ENCODE results near the gene MST1R.
"Not testable (repeated sequence)": the region's sequence is repeated elsewhere in the genome, so short reads cannot be mapped to it uniquely, and the experiment has no call there.

MST1R gene

DNA sequence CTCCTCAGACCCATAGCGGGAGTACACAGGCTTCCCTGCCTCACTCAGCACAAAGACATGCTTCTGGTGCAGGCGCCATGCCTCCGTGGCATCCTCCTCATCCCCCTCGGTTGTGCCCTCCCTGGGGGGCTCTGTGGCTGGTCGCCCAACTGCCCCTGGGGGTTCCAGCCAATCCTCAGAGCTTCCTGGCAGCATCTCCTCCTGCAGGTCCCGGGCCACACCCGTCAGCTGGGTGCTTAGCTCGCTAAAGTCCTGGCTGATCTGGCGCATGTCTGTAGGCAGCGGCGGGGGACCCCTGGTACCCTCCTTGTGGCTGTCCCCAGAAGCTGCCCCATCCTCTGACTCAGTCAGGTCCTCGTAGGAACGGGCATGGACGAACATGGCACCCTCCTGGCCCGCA is 7.9 kb upstream of the MST1R start:
- no peak for DNase-seq (ENCODE audit: low read depth in 3 of 3)

GRCh38 chr3:49911124-49911420 is 7.4 kb upstream of the MST1R start:
- DNase-seq (ENCODE audit: low read depth in 3 of 3), result no peak

- no peak for DNase-seq (ENCODE audit: low read depth in 3 of 3)
Observed at GRCh38 chr3:49910409-49911123, 6.9 kb upstream of the MST1R start.

- DNase-seq (ENCODE audit: low read depth in 3 of 3), result no peak
Observed at GRCh38 chr3:49908373-49909199, 4.9 kb upstream of the MST1R start.

DNA sequence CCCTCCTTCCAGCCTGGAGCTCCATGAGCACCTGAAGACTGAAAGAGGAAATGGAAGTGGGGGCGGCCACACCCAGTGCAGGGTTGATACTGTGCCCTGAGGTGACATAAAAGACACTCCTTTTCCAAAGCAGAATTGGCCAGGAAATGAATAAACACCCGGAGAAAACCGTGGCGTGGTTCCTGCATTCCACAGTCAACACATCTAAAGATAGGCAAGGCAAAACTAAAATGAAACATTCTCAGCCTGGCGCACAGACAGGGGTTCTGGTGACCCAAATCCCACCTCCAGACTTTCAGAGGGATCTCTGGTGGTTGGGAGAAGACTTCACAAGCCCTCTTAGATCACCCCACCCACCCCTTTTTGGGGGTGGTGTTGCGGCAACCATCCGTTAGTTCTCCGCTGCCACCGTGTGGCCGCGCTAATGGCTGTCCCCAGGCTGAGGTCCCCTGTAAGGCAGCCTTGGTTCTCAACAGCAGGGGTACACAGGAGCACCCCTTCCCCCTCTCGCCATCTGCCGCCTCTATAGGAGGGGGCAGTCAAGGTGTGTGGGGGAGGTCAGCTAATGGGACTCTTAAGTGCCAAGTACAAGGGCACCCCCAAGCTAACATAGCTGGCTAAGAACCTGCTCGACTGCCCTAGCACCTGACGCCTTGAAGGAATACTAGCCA is 2.5 kb upstream of the MST1R start:
- peak in 2 of 3 donors; percentile 32 to 55 for DNase-seq (ENCODE audit: low read depth in 3 of 3)

DNA sequence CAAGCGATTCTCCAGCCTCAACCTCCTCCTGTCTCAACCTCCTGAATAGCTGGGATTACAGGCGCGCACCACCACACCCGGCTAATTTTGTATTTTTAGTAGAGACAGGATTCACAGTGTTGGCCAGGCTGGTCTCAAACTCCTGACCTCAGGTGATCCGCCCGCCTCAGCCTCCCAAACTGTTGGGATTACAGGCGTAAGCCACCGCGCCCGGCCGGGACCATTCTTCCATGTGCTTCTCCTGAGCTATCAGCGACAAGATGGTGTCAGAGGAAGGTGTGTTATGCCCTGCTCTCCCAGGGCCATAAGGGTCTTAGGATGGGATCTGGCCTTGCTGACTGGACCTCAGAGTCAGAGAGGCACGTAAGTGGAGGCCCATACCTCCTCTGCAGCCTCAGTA is 775 bp upstream of the MST1R start:
- DNase-seq (ENCODE audit: low read depth in 3 of 3), result not testable (repeated sequence)

- DNase-seq (ENCODE audit: low read depth in 3 of 3), result no peak
Observed at GRCh38 chr3:49902511-49903345, 945 bp downstream of the MST1R start.

- no peak for DNase-seq (ENCODE audit: low read depth in 3 of 3)
Observed at GRCh38 chr3:49901366-49902339, 2.0 kb downstream of the MST1R start.

DNA sequence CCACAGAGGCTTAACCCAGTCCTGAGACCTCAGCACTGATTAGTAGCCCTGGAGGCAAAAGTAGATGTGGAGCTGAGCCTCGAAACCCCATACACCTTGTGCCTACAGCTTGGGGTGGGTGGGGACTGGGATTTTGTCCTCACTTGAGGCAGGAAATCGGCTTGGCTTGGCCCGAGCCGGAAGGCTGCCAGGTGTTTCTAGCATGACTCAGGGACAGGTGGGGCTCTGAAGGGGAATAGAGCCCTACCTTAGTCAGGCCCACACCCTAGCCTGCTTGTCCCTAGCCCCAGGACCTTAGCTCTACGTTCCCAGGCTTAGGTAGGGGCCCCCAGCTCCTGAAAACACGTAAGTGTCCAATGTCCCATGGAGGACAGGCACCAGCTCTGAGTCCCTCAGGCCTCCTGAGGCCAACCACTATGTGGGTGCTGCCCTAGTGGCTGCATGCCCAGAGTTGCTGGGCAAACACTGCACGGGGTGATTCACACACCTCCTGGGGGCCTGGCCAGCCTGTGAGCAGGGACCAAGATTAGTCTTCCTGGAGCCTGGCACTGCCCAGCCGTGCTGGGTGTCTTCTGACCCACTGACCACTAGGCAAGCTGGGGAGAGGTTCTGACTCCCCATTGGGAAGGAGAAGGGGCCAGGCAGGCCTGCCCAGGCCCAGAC is 3.1 kb downstream of the MST1R start:
- DNase-seq (ENCODE audit: low read depth in 3 of 3), result no peak

GRCh38 chr3:49899815-49900214 is 3.9 kb downstream of the MST1R start:
- DNase-seq (ENCODE audit: low read depth in 3 of 3), result no peak

DNA sequence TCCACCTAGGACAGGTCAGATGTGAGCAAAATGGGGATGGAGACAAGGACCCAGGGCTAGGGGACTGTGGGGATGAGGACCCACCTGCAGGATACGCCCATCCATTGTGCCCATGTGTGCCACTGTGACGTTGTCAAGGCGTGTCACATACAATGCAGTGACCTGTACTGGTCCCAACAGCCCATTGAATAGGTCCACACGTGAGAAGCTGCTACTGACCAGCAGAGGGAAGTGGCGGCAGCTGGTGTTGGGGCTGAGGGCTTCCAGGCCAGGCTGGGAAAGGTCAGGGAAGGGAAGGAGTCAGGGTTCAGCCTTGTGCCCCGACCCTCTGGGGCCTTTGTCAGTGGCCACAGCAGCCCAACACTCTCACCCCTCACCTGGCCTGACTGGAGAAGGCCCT is 4.7 kb downstream of the MST1R start:
- no peak for DNase-seq (ENCODE audit: low read depth in 3 of 3)

- no peak for DNase-seq (ENCODE audit: low read depth in 3 of 3)
Observed at GRCh38 chr3:49896345-49896744, 7.3 kb downstream of the MST1R start.

DNA sequence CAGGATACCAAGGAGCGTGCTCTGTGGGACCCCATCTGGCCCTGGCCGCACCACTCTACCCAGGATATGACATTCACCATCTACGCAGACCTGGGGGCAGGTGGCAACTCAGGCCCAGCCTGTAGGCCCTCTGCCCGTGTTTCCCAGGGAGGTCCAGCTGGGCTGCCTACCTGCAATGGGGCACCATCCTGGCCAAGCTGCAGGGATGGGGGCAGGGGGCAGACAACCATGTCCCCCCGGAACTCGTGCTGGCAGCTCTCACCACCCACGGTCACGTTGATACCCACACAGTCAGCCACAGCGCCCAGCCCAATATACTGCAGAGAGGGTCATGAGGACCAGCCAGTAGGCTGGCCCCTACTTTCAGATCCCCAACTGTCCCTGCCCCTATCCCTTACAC is 7.9 kb downstream of the MST1R start:
- DNase-seq (ENCODE audit: low read depth in 3 of 3), result no peak

DNA sequence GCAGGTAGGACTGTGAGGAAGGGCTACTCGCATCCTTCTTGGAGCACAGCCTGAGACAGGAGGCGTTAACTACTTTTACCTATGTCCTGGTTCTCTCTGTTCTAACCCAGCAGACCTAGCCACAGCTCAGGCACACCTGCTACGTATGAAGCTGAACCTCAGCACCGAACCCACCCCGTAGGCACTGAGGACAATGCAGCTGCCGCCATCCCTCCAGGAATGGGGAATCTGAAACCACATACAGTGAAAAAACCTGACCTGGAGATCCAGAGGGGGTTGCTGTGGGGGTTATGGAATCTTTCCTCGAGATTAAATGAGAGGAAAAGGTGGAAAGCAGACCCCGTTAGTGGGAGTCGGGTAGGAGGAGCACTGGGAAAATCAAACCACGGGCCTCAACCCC is 14.4 kb downstream of the MST1R start:
- no peak for DNase-seq (ENCODE audit: low read depth in 3 of 3)

DNA sequence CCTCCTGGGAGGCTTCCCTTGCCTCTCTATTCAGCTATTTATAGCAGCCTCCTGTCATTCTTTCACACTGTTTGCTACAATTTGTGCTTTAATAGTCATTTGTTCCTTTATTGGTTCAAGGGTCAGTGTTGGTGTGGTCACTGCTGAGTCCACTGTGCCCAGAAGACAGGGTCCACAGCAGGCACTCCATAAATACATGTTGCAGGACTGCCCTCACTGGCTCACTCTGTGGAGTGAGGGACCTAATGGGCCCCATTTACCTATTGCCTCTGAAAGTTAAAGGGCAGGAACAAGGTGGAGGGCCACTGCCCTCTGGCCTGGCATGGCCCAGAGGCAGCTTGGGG is 16.8 kb downstream of the MST1R start:
- no peak for DNase-seq (ENCODE audit: low read depth in 3 of 3)

- DNase-seq (ENCODE audit: low read depth in 3 of 3), result no peak
Observed at GRCh38 chr3:49883998-49884397, 19.7 kb downstream of the MST1R start.

GRCh38 chr3:49882166-49882565 is 21.5 kb downstream of the MST1R start:
- DNase-seq (ENCODE audit: low read depth in 3 of 3), result no peak

- DNase-seq (ENCODE audit: low read depth in 3 of 3), result no peak
Observed at GRCh38 chr3:49880581-49881315, 22.9 kb downstream of the MST1R start.

GRCh38 chr3:49879721-49880120 is 24.0 kb downstream of the MST1R start:
- DNase-seq (ENCODE audit: low read depth in 3 of 3), result no peak

GRCh38 chr3:49878686-49879085 is 25.0 kb downstream of the MST1R start:
- DNase-seq (ENCODE audit: low read depth in 3 of 3), result no peak
